GM21737 (cell line): ENCODE data around the gene BCKDHB.

Experiments
- ATAC-seq: cut with Tn5 transposase; IDR thresholded peaks from one replicate; pipeline ENCODE4 v1.9.1; 2021; ENCODE audit warnings: mild to moderate bottlenecking, moderate library complexity; ENCODE audit not compliant: unreplicated experiment

The BCKDHB gene

GRCh38 chr6:80325742-80326141, 219.3 kb downstream of the BCKDHB start:
- ATAC-seq = no peak

GRCh38 chr6:80328652-80329051, 222.2 kb downstream of the BCKDHB start:
- no peak for ATAC-seq

GRCh38 chr6:80329496-80329895, 223.0 kb downstream of the BCKDHB start:
- no peak for ATAC-seq

GRCh38 chr6:80330961-80331360, 224.5 kb downstream of the BCKDHB start:
- ATAC-seq = no peak

GRCh38 chr6:80331522-80331921, 225.1 kb downstream of the BCKDHB start:
- ATAC-seq = no peak

GRCh38 chr6:80331974-80332373, 225.5 kb downstream of the BCKDHB start:
- ATAC-seq = no peak

- no peak for ATAC-seq
Observed at GRCh38 chr6:80333342-80333741, 226.9 kb downstream of the BCKDHB start.

GRCh38 chr6:80335121-80335531, 228.7 kb downstream of the BCKDHB start:
- ATAC-seq = no peak

- ATAC-seq = no peak
Observed at GRCh38 chr6:80336911-80337310, 230.4 kb downstream of the BCKDHB start.

GRCh38 chr6:80338201-80338836, 231.8 kb downstream of the BCKDHB start:
- ATAC-seq = peak; percentile 98

GRCh38 chr6:80339421-80339820, 232.9 kb downstream of the BCKDHB start:
- ATAC-seq = no peak

- ATAC-seq = no peak
Observed at GRCh38 chr6:80340280-80340679, 233.8 kb downstream of the BCKDHB start.

- no peak for ATAC-seq
Observed at GRCh38 chr6:80340686-80341085, 234.2 kb downstream of the BCKDHB start.

GRCh38 chr6:80341330-80341729, 234.9 kb downstream of the BCKDHB start:
- ATAC-seq = no peak

GRCh38 chr6:80343511-80343910, 237.0 kb downstream of the BCKDHB start:
- no peak for ATAC-seq

- ATAC-seq = no peak
Observed at GRCh38 chr6:80347101-80347500, 240.6 kb downstream of the BCKDHB start.

- ATAC-seq = no peak
Observed at GRCh38 chr6:80348263-80348662, 241.8 kb downstream of the BCKDHB start.

- no peak for ATAC-seq
Observed at GRCh38 chr6:80356000-80356399, 249.5 kb downstream of the BCKDHB start.

GRCh38 chr6:80356545-80356944, 250.1 kb downstream of the BCKDHB start:
- no peak for ATAC-seq

GRCh38 chr6:80357081-80357480, 250.6 kb downstream of the BCKDHB start:
- ATAC-seq = no peak

GRCh38 chr6:80357674-80358073, 251.2 kb downstream of the BCKDHB start:
- ATAC-seq = no peak

GRCh38 chr6:80363501-80364122, 257.1 kb downstream of the BCKDHB start:
- no peak for ATAC-seq

- no peak for ATAC-seq
Observed at GRCh38 chr6:80364149-80364548, 257.7 kb downstream of the BCKDHB start.
